ENCODE measurements around the gene HSD11B2. TPM values are rescaled to one million over a fixed set of nuclear protein-coding genes. Genes with fewer than 3 reads are reported as not detected.

HSD11B2 gene
- total RNA-seq, 1 experiment from 2014 or later = 0.61 TPM

GRCh38 chr16:67417333-67418061 lies 13.4 kb upstream of the HSD11B2 start:
- Histone ChIP-seq H3K9me3 (replicated peaks) (no peaks in the 10 kb centered on the region), H3K27me3 (peaks cover 5% of the 10 kb centered on the region; the same call in 1 of the 2 replicates), H3K36me3 (no peaks in the 10 kb centered on the region), H3K27ac (no peak overlapping the region), H3K4me3 (no peak overlapping the region), H3K4me1 (peaks cover 7% of the 10 kb centered on the region)
- no peak for DNase-seq

- peak; percentile 55 to 66 for DNase-seq
- H3K36me3 ChIP-seq = no peaks in the 10 kb centered on the region
- no peak overlapping the region for H3K4me3 ChIP-seq
- no peaks in the 10 kb centered on the region for H3K9me3 ChIP-seq (replicated peaks)
- H3K27ac ChIP-seq = no peak overlapping the region
- H3K27me3 ChIP-seq = peaks cover 5% of the 10 kb centered on the region; the same call in 1 of the 2 replicates
- peaks cover 15% of the 10 kb centered on the region for H3K4me1 ChIP-seq
Measured at GRCh38 chr16:67419502-67419901, 11.4 kb upstream of the HSD11B2 start.

- H3K4me3 ChIP-seq = no peak overlapping the region
- no peak overlapping the region for H3K27ac ChIP-seq
- H3K9me3 ChIP-seq (replicated peaks) = no peaks in the 10 kb centered on the region
- DNase-seq = no peak
- no peaks in the 10 kb centered on the region for H3K36me3 ChIP-seq
- H3K27me3 ChIP-seq = peaks cover 5% of the 10 kb centered on the region; the same call in 1 of the 2 replicates
- peaks cover 16% of the 10 kb centered on the region for H3K4me1 ChIP-seq
Measured at GRCh38 chr16:67419931-67420330, 11.0 kb upstream of the HSD11B2 start.

GRCh38 chr16:67421030-67421429 lies 9.9 kb upstream of the HSD11B2 start:
- Histone ChIP-seq H3K4me3 (no peak overlapping the region), H3K4me1 (peaks cover 16% of the 10 kb centered on the region), H3K27me3 (no peaks in the 10 kb centered on the region; the same call in 1 of the 2 replicates), H3K27ac (no peak overlapping the region), H3K9me3 (replicated peaks) (no peaks in the 10 kb centered on the region), H3K36me3 (no peaks in the 10 kb centered on the region)
- no peak for DNase-seq

- no peak for DNase-seq
- Histone ChIP-seq H3K4me3 (no peak overlapping the region), H3K4me1 (peaks cover 16% of the 10 kb centered on the region), H3K27ac (no peak overlapping the region), H3K9me3 (replicated peaks) (no peaks in the 10 kb centered on the region), H3K36me3 (no peaks in the 10 kb centered on the region), H3K27me3 (no peaks in the 10 kb centered on the region)
Measured at GRCh38 chr16:67423015-67423414, 7.9 kb upstream of the HSD11B2 start.

GRCh38 chr16:67423611-67424260 lies 7.2 kb upstream of the HSD11B2 start:
- H3K4me3 ChIP-seq = no peak overlapping the region
- no peak overlapping the region for H3K27ac ChIP-seq
- H3K4me1 ChIP-seq = peaks cover 19% of the 10 kb centered on the region
- DNase-seq = peak in 1 of 2 experiments; percentile 48
- no peaks in the 10 kb centered on the region for H3K9me3 ChIP-seq (replicated peaks)
- no peaks in the 10 kb centered on the region for H3K36me3 ChIP-seq
- no peaks in the 10 kb centered on the region for H3K27me3 ChIP-seq

- no peak for DNase-seq
- Histone ChIP-seq H3K4me1 (peaks cover 18% of the 10 kb centered on the region), H3K27me3 (no peaks in the 10 kb centered on the region), H3K36me3 (no peaks in the 10 kb centered on the region), H3K27ac (no peak overlapping the region), H3K9me3 (replicated peaks) (no peaks in the 10 kb centered on the region), H3K4me3 (no peak overlapping the region)
Measured at GRCh38 chr16:67424261-67424615, 6.7 kb upstream of the HSD11B2 start.

- Histone ChIP-seq H3K4me3 (no peak overlapping the region), H3K4me1 (peaks cover 12% of the 10 kb centered on the region), H3K27me3 (no peaks in the 10 kb centered on the region), H3K9me3 (replicated peaks) (no peaks in the 10 kb centered on the region), H3K36me3 (no peaks in the 10 kb centered on the region), H3K27ac (no peak overlapping the region)
- no peak for DNase-seq
Measured at GRCh38 chr16:67425061-67425460, 5.9 kb upstream of the HSD11B2 start.

- H3K4me1 ChIP-seq = peaks cover 12% of the 10 kb centered on the region
- no peaks in the 10 kb centered on the region for H3K27me3 ChIP-seq
- no peak overlapping the region for H3K27ac ChIP-seq
Measured at GRCh38 chr16:67425580-67425979, 5.3 kb upstream of the HSD11B2 start.

GRCh38 chr16:67426022-67426421 lies 4.9 kb upstream of the HSD11B2 start:
- no peak for DNase-seq

More at GRCh38 chr16:67425580-67425979, 5.3 kb upstream of the HSD11B2 start:
- Histone ChIP-seq H3K36me3 (no peaks in the 10 kb centered on the region), H3K4me3 (no peak overlapping the region), H3K9me3 (replicated peaks) (no peaks in the 10 kb centered on the region)
- DNase-seq = no peak

GRCh38 chr16:67426950-67427349 lies 4.0 kb upstream of the HSD11B2 start:
- Histone ChIP-seq H3K9me3 (replicated peaks) (no peaks in the 10 kb centered on the region), H3K4me3 (no peak overlapping the region), H3K27ac (no peak overlapping the region), H3K27me3 (no peaks in the 10 kb centered on the region), H3K36me3 (no peaks in the 10 kb centered on the region), H3K4me1 (peaks cover 16% of the 10 kb centered on the region)
- DNase-seq = no peak

More at GRCh38 chr16:67426022-67426421, 4.9 kb upstream of the HSD11B2 start:
- no peaks in the 10 kb centered on the region for H3K9me3 ChIP-seq (replicated peaks)
- H3K4me1 ChIP-seq = peaks cover 12% of the 10 kb centered on the region
- H3K27ac ChIP-seq = no peak overlapping the region
- no peaks in the 10 kb centered on the region for H3K27me3 ChIP-seq
- H3K4me3 ChIP-seq = no peak overlapping the region
- no peaks in the 10 kb centered on the region for H3K36me3 ChIP-seq

- Histone ChIP-seq H3K36me3 (no peaks in the 10 kb centered on the region), H3K9me3 (replicated peaks) (no peaks in the 10 kb centered on the region), H3K27me3 (no peaks in the 10 kb centered on the region), H3K27ac (no peak overlapping the region), H3K4me3 (no peak overlapping the region), H3K4me1 (peaks cover 11% of the 10 kb centered on the region)
- DNase-seq = peak; percentile 89 to 93
Measured at GRCh38 chr16:67428146-67428731, 2.7 kb upstream of the HSD11B2 start.

GRCh38 chr16:67429053-67429798 lies 1.7 kb upstream of the HSD11B2 start:
- H3K4me1 ChIP-seq = peaks cover 10% of the 10 kb centered on the region
- H3K4me3 ChIP-seq = no peak overlapping the region
- no peak for DNase-seq
- no peaks in the 10 kb centered on the region for H3K9me3 ChIP-seq (replicated peaks)
- no peaks in the 10 kb centered on the region for H3K27me3 ChIP-seq
- no peak overlapping the region for H3K27ac ChIP-seq
- H3K36me3 ChIP-seq = no peaks in the 10 kb centered on the region

- H3K4me1 ChIP-seq = peaks cover 6% of the 10 kb centered on the region
- no peaks in the 10 kb centered on the region for H3K27me3 ChIP-seq
- H3K36me3 ChIP-seq = no peaks in the 10 kb centered on the region
- no peak overlapping the region for H3K4me3 ChIP-seq
- no peaks in the 10 kb centered on the region for H3K9me3 ChIP-seq (replicated peaks)
- no peak for DNase-seq
- no peak overlapping the region for H3K27ac ChIP-seq
Measured at GRCh38 chr16:67429799-67430503, 970 bp upstream of the HSD11B2 start.

Measured in SJCRH30 (cell line).